GM06990 (cell line): Measurements from ENCODE around the gene SPEF1.

Experiments used
- DNase-seq: peaks from one replicate; pipeline ENCODE4 v3.0.0-alpha.2; 2011; ENCODE audit not compliant: insufficient read length; ENCODE audit errors: extremely low read depth
- H3K27me3 ChIP-seq: replicated peaks from 2 replicates; pipeline ENCODE4 v1.6.0; 2011; ENCODE audit warnings: low read length; ENCODE audit not compliant: control insufficient read depth, insufficient read depth
- H3K36me3 ChIP-seq: 2 replicates; pipeline ENCODE4 v1.5.1; 2011; ENCODE audit warnings: low read length; ENCODE audit not compliant: control insufficient read depth, insufficient read depth
- H3K4me3 ChIP-seq: replicated peaks from 2 replicates; pipeline ENCODE4 v1.5.1; 2011; ENCODE audit warnings: low read depth, mild to moderate bottlenecking, control low read depth, low read length
- TF ChIP-seq, protein P1 (sequence below): IDR thresholded peaks from 2 replicates; pipeline ENCODE4 v1.5.1; 2011; ENCODE audit warnings: low read length, control low read depth, mild to moderate bottlenecking, inconsistent platforms; ENCODE audit not compliant: insufficient read depth, poor library complexity, severe bottlenecking

SPEF1 gene

GRCh38 chr20:3744037-3744436 is 37.2 kb downstream of the SPEF1 start:
- Histone ChIP-seq H3K36me3 (no peaks in the 10 kb centered on the region), H3K27me3 (peaks cover 1% of the 10 kb centered on the region; the same call in 1 of the 2 replicates), H3K4me3 (no peak overlapping the region)
- TF ChIP-seq, protein P1, sequence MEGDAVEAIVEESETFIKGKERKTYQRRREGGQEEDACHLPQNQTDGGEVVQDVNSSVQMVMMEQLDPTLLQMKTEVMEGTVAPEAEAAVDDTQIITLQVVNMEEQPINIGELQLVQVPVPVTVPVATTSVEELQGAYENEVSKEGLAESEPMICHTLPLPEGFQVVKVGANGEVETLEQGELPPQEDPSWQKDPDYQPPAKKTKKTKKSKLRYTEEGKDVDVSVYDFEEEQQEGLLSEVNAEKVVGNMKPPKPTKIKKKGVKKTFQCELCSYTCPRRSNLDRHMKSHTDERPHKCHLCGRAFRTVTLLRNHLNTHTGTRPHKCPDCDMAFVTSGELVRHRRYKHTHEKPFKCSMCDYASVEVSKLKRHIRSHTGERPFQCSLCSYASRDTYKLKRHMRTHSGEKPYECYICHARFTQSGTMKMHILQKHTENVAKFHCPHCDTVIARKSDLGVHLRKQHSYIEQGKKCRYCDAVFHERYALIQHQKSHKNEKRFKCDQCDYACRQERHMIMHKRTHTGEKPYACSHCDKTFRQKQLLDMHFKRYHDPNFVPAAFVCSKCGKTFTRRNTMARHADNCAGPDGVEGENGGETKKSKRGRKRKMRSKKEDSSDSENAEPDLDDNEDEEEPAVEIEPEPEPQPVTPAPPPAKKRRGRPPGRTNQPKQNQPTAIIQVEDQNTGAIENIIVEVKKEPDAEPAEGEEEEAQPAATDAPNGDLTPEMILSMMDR: no peak
- no peak for DNase-seq

DNA sequence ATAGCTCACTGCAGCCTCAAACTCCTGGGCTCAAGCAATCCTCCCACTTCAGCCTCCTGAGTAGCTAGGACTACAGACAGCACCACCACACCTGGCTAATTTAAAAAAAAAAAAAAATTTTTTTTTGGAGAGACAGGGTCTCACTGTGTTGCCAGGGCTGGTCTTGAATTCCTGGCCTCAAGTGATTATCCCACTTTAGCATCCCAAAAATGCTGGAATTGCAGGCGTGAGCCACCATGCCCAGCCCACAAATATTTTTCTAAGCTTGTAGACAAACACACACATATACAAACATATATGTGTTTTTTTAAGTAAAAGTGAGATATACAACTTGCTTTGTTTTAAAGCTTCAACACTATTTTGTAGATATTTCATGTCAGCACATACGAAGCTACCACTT is 38.0 kb downstream of the SPEF1 start:
- TF ChIP-seq, protein P1: no peak
- Histone ChIP-seq H3K4me3 (no peak overlapping the region), H3K27me3 (peaks cover 1% of the 10 kb centered on the region), H3K36me3 (no peaks in the 10 kb centered on the region)
- no peak for DNase-seq

- no peak for DNase-seq
- Histone ChIP-seq H3K4me3 (no peak overlapping the region), H3K27me3 (peaks cover 1% of the 10 kb centered on the region), H3K36me3 (no peaks in the 10 kb centered on the region)
- TF ChIP-seq, protein P1: no peak
Observed at GRCh38 chr20:3741836-3742458, 39.3 kb downstream of the SPEF1 start.

DNA sequence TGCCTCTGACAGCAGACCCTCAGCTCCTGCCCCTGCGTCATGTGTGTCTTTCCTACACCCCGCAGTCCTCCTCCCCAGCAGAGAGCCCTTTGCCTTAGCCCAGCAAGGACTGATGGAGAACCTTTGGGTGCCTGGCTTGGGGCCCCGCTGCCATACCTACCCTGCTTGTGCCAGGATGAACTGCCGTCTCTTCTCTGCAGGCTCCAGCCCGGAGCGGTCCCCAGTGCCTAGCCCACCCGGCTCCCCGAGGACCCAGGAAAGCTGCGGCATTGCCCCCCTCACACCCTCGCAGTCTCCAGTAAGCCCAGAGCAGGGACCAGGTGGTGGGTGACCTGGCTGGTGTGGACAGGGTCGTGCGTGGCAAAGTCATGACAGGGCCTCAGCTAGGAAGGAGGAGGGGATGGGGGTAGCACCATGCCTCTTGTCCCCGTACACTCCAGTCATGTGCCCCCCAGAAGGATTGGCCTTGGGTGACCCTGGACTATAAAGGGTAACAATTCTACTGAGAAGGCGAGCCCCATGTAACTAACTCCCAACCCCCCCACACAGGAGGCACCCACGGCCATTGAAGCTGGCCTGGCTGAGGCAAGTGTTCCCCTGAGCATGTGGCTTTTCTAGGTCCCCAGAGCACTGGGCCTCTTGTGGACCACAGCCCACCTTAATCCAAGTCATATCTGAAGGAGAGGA is 40.5 kb downstream of the SPEF1 start:
- H3K27me3 ChIP-seq: peaks cover 1% of the 10 kb centered on the region
- DNase-seq: no peak
- TF ChIP-seq, protein P1: no peak

DNA sequence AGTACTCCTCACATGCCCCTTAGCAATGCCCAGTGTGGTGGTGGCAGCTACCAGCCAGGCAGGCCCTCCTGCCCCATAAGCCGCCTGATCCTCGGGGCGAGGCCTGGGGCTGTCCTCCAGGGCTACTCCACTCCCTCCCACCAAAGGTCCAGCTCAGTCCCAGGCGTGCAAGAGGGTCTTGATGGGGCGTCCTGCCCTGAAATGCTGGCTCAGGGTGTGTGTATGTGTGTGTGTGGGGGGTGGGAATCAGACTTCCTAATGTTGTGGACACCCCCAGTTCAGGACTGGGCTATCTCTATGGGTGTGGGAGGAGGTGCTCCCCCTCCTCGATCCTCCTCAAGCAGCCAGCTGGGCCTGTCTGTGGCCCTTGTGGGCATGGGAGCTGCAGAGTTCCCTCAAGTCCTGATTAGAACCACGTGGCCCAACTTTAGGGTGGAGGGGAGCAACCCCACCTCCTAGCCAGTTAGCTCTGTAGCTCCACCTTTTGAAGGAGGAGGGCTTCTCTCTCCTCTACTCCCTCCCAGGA is 41.3 kb downstream of the SPEF1 start:
- H3K4me3 ChIP-seq: no peak overlapping the region
- H3K27me3 ChIP-seq: peaks cover 1% of the 10 kb centered on the region
- no peaks in the 10 kb centered on the region for H3K36me3 ChIP-seq
- TF ChIP-seq, protein P1: no peak
- DNase-seq: no peak

More for the DNA sequence above, 40.5 kb downstream of the SPEF1 start:
- H3K4me3 ChIP-seq: no peak overlapping the region
- no peaks in the 10 kb centered on the region for H3K36me3 ChIP-seq
